GM18505 (cell line): Measurements from ENCODE around the gene LSM10.

ENCODE experiments used
- ATAC-seq: cut with Tn5 transposase; IDR thresholded peaks from one replicate; pipeline ENCODE4 v1.9.1; 2021; ENCODE audit not compliant: unreplicated experiment
- POLR2A ChIP-seq: IDR thresholded peaks from 4 replicates; pipeline ENCODE4 v1.6.1; 2011; ENCODE audit warnings: borderline replicate concordance; ENCODE audit not compliant: insufficient read depth, insufficient read length; ENCODE audit errors: extremely low read depth

LSM10 gene

DNA sequence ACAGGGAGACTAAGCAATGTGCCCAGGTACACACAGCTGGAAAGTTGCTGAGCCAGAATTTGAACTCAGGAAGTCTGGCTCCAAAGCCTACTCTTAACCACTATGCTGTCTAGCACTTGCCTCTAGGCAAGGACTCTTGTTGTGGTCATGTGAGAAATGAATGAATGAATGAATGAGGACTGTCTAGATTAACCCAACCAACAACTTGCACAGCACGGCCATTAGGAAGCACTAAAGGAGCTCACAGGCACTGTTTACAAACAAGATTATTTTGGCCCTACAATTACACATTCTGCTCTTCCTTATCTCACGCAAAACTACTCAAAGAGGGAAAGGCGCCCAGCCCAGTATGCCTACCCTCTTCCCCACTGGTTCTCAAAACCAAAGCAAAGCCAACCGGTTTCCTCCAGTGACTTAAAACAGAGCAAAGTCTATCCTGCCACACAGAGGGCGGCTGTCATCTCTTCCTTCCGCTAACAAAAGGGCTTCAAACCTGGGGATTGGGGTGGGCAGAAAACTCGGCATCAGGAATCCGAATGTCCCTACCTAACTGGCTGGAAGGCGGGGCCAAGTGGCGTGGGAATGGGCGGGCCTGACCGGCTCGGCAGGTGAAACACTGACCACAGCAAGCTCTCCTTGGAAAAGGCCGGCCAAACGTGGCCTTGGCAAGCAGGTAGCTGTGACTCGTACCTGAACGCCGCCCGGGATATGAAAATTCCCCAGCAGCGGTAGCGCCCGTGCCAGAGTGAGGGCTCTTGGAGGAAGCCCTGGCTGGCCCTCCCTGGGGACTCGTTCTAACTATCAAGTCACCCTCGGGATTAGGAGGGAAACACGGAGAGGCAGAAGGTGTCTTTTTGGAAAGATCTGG lies 12.9 kb downstream of the LSM10 start:
- ATAC-seq = no peak
- no peak for TF ChIP-seq POLR2A

GRCh38 chr1:36383240-36383639 lies 14.5 kb downstream of the LSM10 start:
- no peak for TF ChIP-seq POLR2A
- no peak for ATAC-seq

DNA sequence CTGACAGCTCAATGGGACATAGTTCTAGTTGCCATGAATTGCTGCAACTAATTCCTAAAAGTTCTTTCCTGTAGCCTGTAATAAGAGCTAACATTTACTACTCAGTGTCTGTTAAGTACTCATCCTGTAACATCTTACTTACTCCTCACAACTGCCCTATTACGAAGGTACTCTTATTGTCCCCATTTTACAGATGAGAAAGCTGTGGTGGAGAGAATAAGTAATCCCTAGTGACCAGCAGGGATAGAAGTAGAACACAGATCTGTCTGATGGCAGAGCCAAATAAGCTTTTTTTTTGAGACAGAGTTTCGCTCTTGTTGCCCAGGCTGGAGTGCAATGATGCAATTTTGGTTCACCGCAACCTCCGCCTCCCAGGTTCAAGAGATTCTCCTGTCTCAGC lies 15.0 kb downstream of the LSM10 start:
- no peak for ATAC-seq
- TF ChIP-seq POLR2A = no peak

DNA sequence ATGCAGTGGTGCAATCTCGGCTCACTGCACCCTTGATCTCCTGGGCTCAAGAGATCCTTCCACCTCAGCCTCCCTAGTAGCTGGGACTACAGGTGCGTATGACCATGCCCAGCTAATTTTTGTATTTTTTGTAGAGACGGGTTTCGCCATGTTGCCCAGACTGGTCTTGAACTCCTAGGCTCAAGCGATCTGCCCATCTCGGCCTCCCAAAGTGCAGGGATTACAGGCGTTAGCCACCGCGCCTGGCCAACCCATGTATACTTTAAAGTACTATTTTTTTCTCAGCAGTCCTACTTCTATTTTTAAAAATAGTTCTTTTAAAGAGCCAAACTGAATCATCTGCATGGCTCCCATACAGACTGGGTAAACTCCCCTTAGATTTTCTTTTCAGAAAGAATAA lies 15.5 kb downstream of the LSM10 start:
- ATAC-seq = no peak
- no peak for TF ChIP-seq POLR2A

- no peak for TF ChIP-seq POLR2A
- no peak for ATAC-seq
Observed at GRCh38 chr1:36381405-36381804, 16.3 kb downstream of the LSM10 start.

DNA sequence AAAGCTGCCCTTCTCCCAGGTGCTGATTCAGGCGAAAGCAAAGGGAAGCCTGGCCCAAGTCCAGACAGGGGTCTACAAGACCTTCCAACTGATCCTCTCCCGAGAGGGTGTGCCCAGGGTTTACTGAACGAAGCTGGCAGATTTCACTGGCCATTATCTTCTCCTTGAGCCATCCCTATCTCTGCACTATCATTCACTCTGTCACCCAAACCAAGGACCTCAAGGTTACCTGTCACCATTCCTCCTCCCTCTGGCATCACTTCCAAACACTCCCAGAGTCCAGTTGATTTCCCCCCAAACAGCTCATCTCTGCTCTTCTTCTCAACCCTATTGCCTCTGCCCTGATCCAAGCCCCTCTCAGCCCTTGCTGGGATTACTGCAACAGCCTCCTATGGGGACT lies 16.9 kb downstream of the LSM10 start:
- no peak for TF ChIP-seq POLR2A
- ATAC-seq = no peak

- no peak for ATAC-seq
- no peak for TF ChIP-seq POLR2A
Observed at GRCh38 chr1:36380143-36380619, 17.5 kb downstream of the LSM10 start.

GRCh38 chr1:36377791-36378492 lies 19.8 kb downstream of the LSM10 start:
- no peak for TF ChIP-seq POLR2A

GRCh38 chr1:36372617-36373016 lies 25.1 kb downstream of the LSM10 start:
- no peak for ATAC-seq
- TF ChIP-seq POLR2A = no peak

More at GRCh38 chr1:36377791-36378492, 19.8 kb downstream of the LSM10 start:
- no peak for ATAC-seq

DNA sequence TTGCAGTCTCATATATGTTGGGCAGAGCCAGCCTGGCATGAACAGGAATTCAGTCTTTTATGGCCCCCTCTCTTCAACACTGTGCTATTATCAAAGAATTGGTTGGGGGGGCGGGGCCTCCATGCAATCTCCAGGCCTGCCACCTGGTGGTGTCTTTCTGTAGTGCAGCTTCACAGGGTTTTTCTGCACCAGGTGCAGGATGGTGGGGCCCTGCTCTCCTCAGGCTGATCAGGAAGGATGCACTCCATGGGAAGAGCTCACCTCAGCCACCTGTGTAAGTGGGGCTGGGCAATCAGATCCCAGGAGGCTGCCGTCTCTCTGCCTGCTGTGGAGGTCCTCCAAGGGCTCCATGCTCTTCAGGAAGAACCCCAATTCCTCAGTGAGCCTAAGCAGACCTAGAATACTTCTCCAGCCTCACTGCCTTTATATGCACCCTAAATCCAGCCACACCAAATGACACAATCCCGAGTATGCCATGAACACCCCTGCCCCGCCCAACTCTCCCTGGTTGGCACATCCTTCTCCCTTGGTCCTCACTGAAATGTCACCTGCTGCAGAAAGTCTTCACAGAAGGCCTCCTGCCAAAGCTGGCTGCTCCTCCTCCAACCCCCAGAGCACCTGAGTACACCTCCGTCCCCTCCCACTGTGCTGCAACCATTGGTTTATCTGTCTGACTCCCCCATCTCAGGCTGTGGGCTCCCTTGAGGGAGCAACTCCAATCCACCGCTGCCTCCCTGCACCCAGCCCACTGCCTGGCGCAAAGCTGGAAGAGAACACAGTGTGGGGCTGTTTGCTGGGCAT lies 28.4 kb downstream of the LSM10 start:
- no peak for TF ChIP-seq POLR2A
- no peak for ATAC-seq

GRCh38 chr1:36367798-36368197 lies 29.9 kb downstream of the LSM10 start:
- ATAC-seq = no peak
- no peak for TF ChIP-seq POLR2A

DNA sequence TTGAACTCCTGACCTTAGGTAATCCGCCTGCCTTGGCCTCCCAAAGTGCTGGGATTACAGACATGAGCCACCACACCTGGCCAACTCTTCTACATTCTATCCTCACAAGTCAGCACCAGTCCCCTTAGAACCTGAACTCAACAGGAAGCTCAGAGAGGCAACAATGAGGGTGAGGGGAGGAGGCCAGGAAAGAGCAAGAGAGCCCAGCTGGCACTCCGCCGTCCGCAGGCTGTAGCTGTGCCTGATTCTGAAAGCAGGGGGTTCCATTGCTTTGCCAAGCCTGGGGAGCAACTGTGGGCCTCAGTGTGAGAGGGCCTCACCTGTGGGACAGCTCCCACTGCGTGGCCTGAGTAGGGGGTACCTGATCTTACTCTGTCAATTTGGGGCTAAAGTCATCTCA lies 30.6 kb downstream of the LSM10 start:
- no peak for TF ChIP-seq POLR2A

GRCh38 chr1:36366091-36366661 lies 31.5 kb downstream of the LSM10 start:
- no peak for ATAC-seq
- no peak for TF ChIP-seq POLR2A

More for the DNA sequence above, 30.6 kb downstream of the LSM10 start:
- no peak for ATAC-seq
